Upper lobe of left lung (tissue), 4 donors: ENCODE results near the gene SLC46A1.
A peak's percentile ranks its signal among the peaks of the same experiment; 100 is the strongest.

Experiments used
- EP300 ChIP-seq, 4 donors: sonication (generic); formaldehyde crosslinking; IDR thresholded peaks; one replicate each; pipeline ENCODE4 v1.5.1; 2017; ENCODE audit warnings: antibody characterized with exemption in 4 of 4, control low read depth in 2 of 4
- POLR2A ChIP-seq, 4 donors: fragments of 450-650 bp; IDR thresholded peaks; one replicate each; pipeline ENCODE4 v1.5.1; 2016 to 2017; ENCODE audit warnings: antibody characterized with exemption in 4 of 4, mild to moderate bottlenecking in 2 of 4
- POLR2AphosphoS5 ChIP-seq, 2 donors: sonication (generic); formaldehyde crosslinking; IDR thresholded peaks; one replicate each; pipeline ENCODE4 v1.5.1; 2017; ENCODE audit warnings: antibody characterized with exemption in 2 of 2
- TF ChIP-seq, protein P1 (sequence below), 6 experiments: fragments of 450-650 bp in 4 of 6; fragments of 200-600 bp in 2 of 6; sonication (generic) in 2 of 6; IDR thresholded peaks; one replicate each; pipeline ENCODE4 v1.5.1; 2016 to 2019; ENCODE audit warnings: antibody characterized with exemption in 6 of 6

DNA sequence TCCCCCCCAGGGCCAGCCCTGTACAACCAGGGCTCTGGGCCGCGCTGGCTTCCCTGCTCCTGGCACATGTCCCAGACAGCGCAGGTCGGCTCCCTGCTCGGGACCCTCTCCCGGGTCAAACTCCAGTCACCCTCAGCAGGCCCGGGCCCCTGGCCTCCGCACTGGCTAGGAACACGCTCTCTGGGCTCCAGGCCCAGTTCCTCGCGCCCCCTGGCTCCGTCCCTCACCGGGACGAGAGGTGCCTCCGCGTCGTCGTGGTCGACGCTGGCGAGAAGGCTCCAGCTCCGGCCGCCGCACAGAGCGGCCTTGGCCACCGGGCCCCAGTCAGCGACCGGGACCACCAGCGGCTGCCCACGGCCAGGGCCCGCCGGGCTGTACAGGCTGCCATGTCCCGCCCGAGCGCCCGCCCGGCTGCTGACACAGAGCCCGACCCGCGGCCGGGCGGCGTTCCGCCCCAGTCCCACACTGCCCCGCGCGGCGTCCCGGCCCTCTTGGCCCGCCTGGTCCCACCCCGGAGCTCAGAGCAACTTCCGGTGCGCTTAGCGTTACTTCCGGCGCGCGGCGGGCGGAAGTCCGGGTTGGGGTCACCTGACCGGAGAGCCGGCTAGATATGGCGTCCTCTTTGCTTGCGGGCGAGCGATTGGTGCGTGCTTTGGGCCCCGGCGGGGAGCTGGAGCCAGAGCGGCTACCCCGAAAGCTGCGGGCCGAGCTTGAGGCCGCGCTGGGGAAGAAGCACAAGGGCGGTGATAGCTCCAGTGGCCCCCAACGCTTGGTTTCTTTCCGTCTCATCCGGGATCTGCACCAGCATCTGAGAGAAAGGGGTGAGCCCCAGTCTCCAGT, 48.7 kb downstream of the SLC46A1 start, which contains the start of gene POLDIP2:
- peak; percentile 96 to 98 for TF ChIP-seq POLR2AphosphoS5 (IDR thresholded peaks at IDR 0.05)
- TF ChIP-seq POLR2A (IDR thresholded peaks at IDR 0.05): peak in 3 of 4 donors; percentile 91 to 97 (median 95)
- TF ChIP-seq, protein P1, sequence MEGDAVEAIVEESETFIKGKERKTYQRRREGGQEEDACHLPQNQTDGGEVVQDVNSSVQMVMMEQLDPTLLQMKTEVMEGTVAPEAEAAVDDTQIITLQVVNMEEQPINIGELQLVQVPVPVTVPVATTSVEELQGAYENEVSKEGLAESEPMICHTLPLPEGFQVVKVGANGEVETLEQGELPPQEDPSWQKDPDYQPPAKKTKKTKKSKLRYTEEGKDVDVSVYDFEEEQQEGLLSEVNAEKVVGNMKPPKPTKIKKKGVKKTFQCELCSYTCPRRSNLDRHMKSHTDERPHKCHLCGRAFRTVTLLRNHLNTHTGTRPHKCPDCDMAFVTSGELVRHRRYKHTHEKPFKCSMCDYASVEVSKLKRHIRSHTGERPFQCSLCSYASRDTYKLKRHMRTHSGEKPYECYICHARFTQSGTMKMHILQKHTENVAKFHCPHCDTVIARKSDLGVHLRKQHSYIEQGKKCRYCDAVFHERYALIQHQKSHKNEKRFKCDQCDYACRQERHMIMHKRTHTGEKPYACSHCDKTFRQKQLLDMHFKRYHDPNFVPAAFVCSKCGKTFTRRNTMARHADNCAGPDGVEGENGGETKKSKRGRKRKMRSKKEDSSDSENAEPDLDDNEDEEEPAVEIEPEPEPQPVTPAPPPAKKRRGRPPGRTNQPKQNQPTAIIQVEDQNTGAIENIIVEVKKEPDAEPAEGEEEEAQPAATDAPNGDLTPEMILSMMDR (IDR thresholded peaks at IDR 0.05): peak in 4 of 6 experiments; percentile 23 to 57 (median 36)
- TF ChIP-seq EP300 (IDR thresholded peaks at IDR 0.05): peak in 1 of 4 donors; percentile 76
